HG02870 (cell line): ENCODE results near the gene IFNK.

Experiments
- ATAC-seq: cut with Tn5 transposase; IDR thresholded peaks from one replicate; pipeline ENCODE4 v1.9.1; 2021; ENCODE audit warnings: mild to moderate bottlenecking, moderate library complexity; ENCODE audit not compliant: unreplicated experiment

IFNK gene

GRCh38 chr9:27537027-27537435 is 12.9 kb downstream of the IFNK start:
- no peak for ATAC-seq

GRCh38 chr9:27537756-27538155 is 13.7 kb downstream of the IFNK start:
- ATAC-seq = no peak

GRCh38 chr9:27538647-27539046 is 14.6 kb downstream of the IFNK start:
- ATAC-seq = no peak

- peak; percentile 41 for ATAC-seq
Measured at GRCh38 chr9:27539479-27540441, 15.7 kb downstream of the IFNK start.

GRCh38 chr9:27540502-27540901 is 16.4 kb downstream of the IFNK start:
- no peak for ATAC-seq

- no peak for ATAC-seq
Measured at GRCh38 chr9:27541740-27542139, 17.6 kb downstream of the IFNK start.

GRCh38 chr9:27542508-27542907 is 18.4 kb downstream of the IFNK start:
- no peak for ATAC-seq

- ATAC-seq = no peak
Measured at GRCh38 chr9:27545471-27545870, 21.4 kb downstream of the IFNK start.

GRCh38 chr9:27548055-27548741 is 24.1 kb downstream of the IFNK start:
- ATAC-seq = no peak

GRCh38 chr9:27549196-27549755 is 25.2 kb downstream of the IFNK start:
- no peak for ATAC-seq

GRCh38 chr9:27554712-27555111 is 30.6 kb downstream of the IFNK start:
- no peak for ATAC-seq

GRCh38 chr9:27556470-27556869 is 32.4 kb downstream of the IFNK start:
- no peak for ATAC-seq

GRCh38 chr9:27558307-27558706 is 34.2 kb downstream of the IFNK start:
- ATAC-seq = no peak

GRCh38 chr9:27560457-27560856 is 36.4 kb downstream of the IFNK start:
- ATAC-seq = no peak

- peak; percentile 68 for ATAC-seq
Measured at GRCh38 chr9:27561685-27562084, 37.6 kb downstream of the IFNK start.

- no peak for ATAC-seq
Measured at GRCh38 chr9:27563738-27564430, 39.8 kb downstream of the IFNK start.

GRCh38 chr9:27564670-27565069 is 40.6 kb downstream of the IFNK start:
- no peak for ATAC-seq

- ATAC-seq = no peak
Measured at GRCh38 chr9:27565696-27566095, 41.6 kb downstream of the IFNK start.

GRCh38 chr9:27566118-27566517 is 42.0 kb downstream of the IFNK start:
- ATAC-seq = no peak

- no peak for ATAC-seq
Measured at GRCh38 chr9:27569406-27569805, 45.3 kb downstream of the IFNK start.

- ATAC-seq = no peak
Measured at GRCh38 chr9:27571011-27571410, 46.9 kb downstream of the IFNK start.
